OCI-LY7 (cell line): Measurements from ENCODE around the gene SEZ6L.

Experiments used
- EZH2phosphoT487 ChIP-seq: fragments of 200-600 bp; sonication (generic); IDR thresholded peaks from 2 replicates; pipeline ENCODE4 v1.6.1; 2018; ENCODE audit warnings: low read depth, borderline replicate concordance, mild to moderate bottlenecking, mixed run types, antibody characterized with exemption, low read length, moderate library complexity, mixed read lengths
- TF ChIP-seq, protein P1 (sequence below): fragments of 200-600 bp; sonication (generic); conservative IDR thresholded peaks from 2 replicates; pipeline ENCODE4 v1.5.1; 2014; ENCODE audit warnings: mild to moderate bottlenecking, antibody characterized with exemption, low read length, moderate library complexity, mixed read lengths

DNA sequence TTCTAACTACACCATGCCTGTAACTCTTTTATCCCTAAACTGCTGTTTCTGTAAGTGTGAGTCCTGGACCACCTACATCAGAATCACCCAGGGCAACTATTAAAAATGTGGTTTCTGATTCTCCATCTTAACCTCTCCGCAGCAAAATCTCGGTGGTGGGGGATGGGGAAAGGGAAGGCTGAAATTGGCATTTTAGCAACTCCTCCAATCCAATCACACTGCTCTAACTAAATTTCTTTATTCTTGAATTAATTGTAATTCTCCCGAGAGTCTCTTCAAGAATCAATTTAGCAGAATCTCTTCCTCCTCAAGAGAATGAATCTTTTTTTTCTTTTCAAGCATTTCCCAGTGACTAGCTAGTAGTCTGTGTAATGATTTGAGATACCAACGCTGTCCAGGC lies 36.2 kb downstream of the SEZ6L start:
- TF ChIP-seq, protein P1, sequence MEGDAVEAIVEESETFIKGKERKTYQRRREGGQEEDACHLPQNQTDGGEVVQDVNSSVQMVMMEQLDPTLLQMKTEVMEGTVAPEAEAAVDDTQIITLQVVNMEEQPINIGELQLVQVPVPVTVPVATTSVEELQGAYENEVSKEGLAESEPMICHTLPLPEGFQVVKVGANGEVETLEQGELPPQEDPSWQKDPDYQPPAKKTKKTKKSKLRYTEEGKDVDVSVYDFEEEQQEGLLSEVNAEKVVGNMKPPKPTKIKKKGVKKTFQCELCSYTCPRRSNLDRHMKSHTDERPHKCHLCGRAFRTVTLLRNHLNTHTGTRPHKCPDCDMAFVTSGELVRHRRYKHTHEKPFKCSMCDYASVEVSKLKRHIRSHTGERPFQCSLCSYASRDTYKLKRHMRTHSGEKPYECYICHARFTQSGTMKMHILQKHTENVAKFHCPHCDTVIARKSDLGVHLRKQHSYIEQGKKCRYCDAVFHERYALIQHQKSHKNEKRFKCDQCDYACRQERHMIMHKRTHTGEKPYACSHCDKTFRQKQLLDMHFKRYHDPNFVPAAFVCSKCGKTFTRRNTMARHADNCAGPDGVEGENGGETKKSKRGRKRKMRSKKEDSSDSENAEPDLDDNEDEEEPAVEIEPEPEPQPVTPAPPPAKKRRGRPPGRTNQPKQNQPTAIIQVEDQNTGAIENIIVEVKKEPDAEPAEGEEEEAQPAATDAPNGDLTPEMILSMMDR, result no peak
- TF ChIP-seq EZH2phosphoT487, result no peak
